ENCODE results near the gene S100A12.

S100A12 gene

DNA sequence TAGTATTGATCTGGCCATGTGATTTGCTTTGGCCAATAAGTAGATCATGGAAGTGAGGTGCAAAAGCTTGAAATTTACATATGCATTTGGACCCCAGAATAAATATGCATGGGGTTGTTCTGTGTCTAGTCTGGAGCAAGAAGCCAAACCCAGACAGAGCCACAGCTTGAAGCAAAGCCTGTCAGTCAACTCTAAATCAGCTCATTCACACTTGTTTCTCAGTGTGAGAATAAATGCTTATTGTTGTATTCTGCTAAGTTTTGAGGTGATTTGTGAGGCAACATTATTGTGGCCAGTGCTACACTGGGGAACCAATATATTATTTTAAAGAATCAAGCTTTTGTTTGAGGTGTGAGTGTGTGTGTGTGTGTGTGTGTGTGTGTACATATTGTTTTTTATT is 50.5 kb downstream of the S100A12 start:
- no peak for DNase-seq (ENCODE audit: low spot score)

Data from AG08395 (cell line).